Esophagus muscularis mucosa (tissue), 4 donors: Measurements from ENCODE around the gene CCR6. TPM values are rescaled to one million over a fixed set of nuclear protein-coding genes. Genes with fewer than 3 reads are reported as not detected.
A peak's percentile ranks its signal among the peaks of the same experiment; 100 is the strongest.
"Not testable (repeated sequence)": the region's sequence is repeated elsewhere in the genome, so short reads cannot be mapped to it uniquely, and the experiment has no call there.

Source experiments
- DNase-seq: peaks from one replicate; pipeline ENCODE4 v3.0.0-alpha.2; 2017; ENCODE audit errors: extremely low spot score
- H3K27ac ChIP-seq, 4 donors: fragments of 200-600 bp; sonication (generic); replicated peaks in 1 of 4; 1 replicate in 3 of 4; 2 replicates in 1 of 4; pipeline ENCODE4 v1.5.1; 2016 to 2019; ENCODE audit warnings: mild to moderate bottlenecking in 1 of 4
- H3K27me3 ChIP-seq, 4 donors: fragments of 200-600 bp; sonication (generic); one replicate each; pipeline versions ENCODE4 v1.5.1 to v1.6.0; 2016 to 2019
- H3K36me3 ChIP-seq, 4 donors: fragments of 200-600 bp; sonication (generic); one replicate each; pipeline ENCODE4 v1.5.1; 2016 to 2019
- H3K4me1 ChIP-seq, 4 donors: fragments of 200-600 bp; sonication (generic); one replicate each; pipeline ENCODE4 v1.5.1; 2016 to 2019
- H3K4me3 ChIP-seq, 4 donors: fragments of 200-600 bp; sonication (generic); 1 replicate in 2 of 4; 2 replicates in 2 of 4; pipeline ENCODE4 v1.5.1; 2016 to 2019; ENCODE audit warnings: mild to moderate bottlenecking in 4 of 4, moderate library complexity in 1 of 4
- H3K9me3 ChIP-seq, 4 donors: fragments of 200-600 bp; sonication (generic); 1 replicate in 3 of 4; 2 replicates in 1 of 4; pipeline ENCODE4 v1.5.1; 2016 to 2019
- CTCF ChIP-seq, 3 experiments: fragments of 200-600 bp in 2 of 3; fragments of 450-650 bp in 1 of 3; sonication (generic) in 2 of 3; IDR thresholded peaks; one replicate each; pipeline ENCODE4 v1.5.1; 2017 to 2019; ENCODE audit warnings: antibody characterized with exemption in 3 of 3, mild to moderate bottlenecking in 2 of 3, moderate library complexity in 1 of 3
- EP300 ChIP-seq: sonication (generic); formaldehyde crosslinking; IDR thresholded peaks from one replicate; pipeline ENCODE4 v1.6.1; 2017; ENCODE audit warnings: antibody characterized with exemption
- POLR2A ChIP-seq: fragments of 450-650 bp; IDR thresholded peaks from one replicate; pipeline ENCODE4 v1.6.1; 2017; ENCODE audit warnings: antibody characterized with exemption, moderate library complexity, mild to moderate bottlenecking, low read depth
- POLR2AphosphoS5 ChIP-seq, 2 donors: sonication (generic); formaldehyde crosslinking; IDR thresholded peaks; one replicate each; pipeline ENCODE4 v1.6.1; 2017; ENCODE audit warnings: antibody characterized with exemption in 2 of 2
- WGBS: methylation state at CpG from one replicate; pipeline ENCODE4 v1.1.5; 2018; 5-methylcytosine and 5-hydroxymethylcytosine counted together
- intact Hi-C: fragments of 100-400 bp; cut with DNase I; formaldehyde crosslinking; loops from one replicate; pipeline ENCODE4 v1.15.1; 2023
- total RNA-seq, 4 donors: library from RNA; depleted of rRNA; stranded (reverse); fragments of >200 nt; gene quantifications; one replicate each; pipeline versions ENCODE4 v1.1.0 to v1.2.1, GENCODE V29; 2016

Gene CCR6
- total RNA-seq, 4 donors from 2014 or later, result not detected

GRCh38 chr6:167087857-167088354 lies 35.0 kb upstream of the CCR6 start:
- DNase-seq, result no peak
- Histone ChIP-seq H3K4me3 (no peak overlapping the region), H3K9me3 (peaks cover 0 to 15% (median 14%) of the 10 kb centered on the region in 4 donors), H3K27ac (no peak overlapping the region), H3K27me3 (no peaks in the 10 kb centered on the region), H3K36me3 (no peaks in the 10 kb centered on the region), H3K4me1 (peaks cover 0 to 4% (median 0%) of the 10 kb centered on the region in 4 donors)
- intact Hi-C loops, result no loop called here
- 93% methylated on average over 3 of the region's 3 CpGs for WGBS
- TF ChIP-seq POLR2A (no peak), CTCF (IDR thresholded peaks at IDR 0.05) (no peak), EP300 (no peak), POLR2AphosphoS5 (IDR thresholded peaks at IDR 0.05) (no peak)

- H3K4me3 ChIP-seq, H3K36me3 ChIP-seq, H3K27ac ChIP-seq, intact Hi-C loops, H3K27me3 ChIP-seq, H3K4me1 ChIP-seq: not testable (repeated sequence)
- DNase-seq, result peak; percentile 60
- H3K9me3 ChIP-seq, result peaks cover 0 to 15% (median 14%) of the 10 kb centered on the region in 4 donors
Measured at GRCh38 chr6:167088741-167089140, 34.2 kb upstream of the CCR6 start.

GRCh38 chr6:167089243-167090142 lies 33.4 kb upstream of the CCR6 start:
- H3K4me1 ChIP-seq, result peaks cover 0 to 4% (median 2%) of the 10 kb centered on the region in 4 donors
- DNase-seq, result peak; percentile 80
- H3K27me3 ChIP-seq, result no peaks in the 10 kb centered on the region
- peaks cover 0 to 15% (median 14%) of the 10 kb centered on the region in 4 donors for H3K9me3 ChIP-seq
- H3K4me3 ChIP-seq, result no peak overlapping the region
- TF ChIP-seq CTCF (IDR thresholded peaks at IDR 0.05) (no peak), POLR2A (no peak), EP300 (no peak), POLR2AphosphoS5 (IDR thresholded peaks at IDR 0.05) (no peak)
- intact Hi-C loops, result no loop called here
- 81% methylated on average over 7 of the region's 11 CpGs for WGBS
- no peaks in the 10 kb centered on the region for H3K36me3 ChIP-seq
- no peak overlapping the region for H3K27ac ChIP-seq

- TF ChIP-seq EP300 (no peak), CTCF (IDR thresholded peaks at IDR 0.05) (no peak), POLR2A (no peak), POLR2AphosphoS5 (IDR thresholded peaks at IDR 0.05) (no peak)
- no peak overlapping the region for H3K4me3 ChIP-seq
- WGBS, result 85% methylated on average over 4 of the region's 4 CpGs
- H3K4me1 ChIP-seq, result peaks cover 0 to 4% (median 2%) of the 10 kb centered on the region in 4 donors
- H3K27ac ChIP-seq, result no peak overlapping the region
- peaks cover 0 to 15% (median 14%) of the 10 kb centered on the region in 4 donors for H3K9me3 ChIP-seq
- intact Hi-C loops, result no loop called here
- no peaks in the 10 kb centered on the region for H3K27me3 ChIP-seq
- H3K36me3 ChIP-seq, result no peaks in the 10 kb centered on the region
- peak; percentile 86 for DNase-seq
Measured at GRCh38 chr6:167090171-167090570, 32.7 kb upstream of the CCR6 start.

- H3K9me3 ChIP-seq, result peaks cover 0 to 15% (median 10%) of the 10 kb centered on the region in 4 donors
- no peak overlapping the region for H3K27ac ChIP-seq
- no peaks in the 10 kb centered on the region for H3K27me3 ChIP-seq
- TF ChIP-seq CTCF (IDR thresholded peaks at IDR 0.05) (no peak), POLR2A (no peak), EP300 (no peak), POLR2AphosphoS5 (IDR thresholded peaks at IDR 0.05) (no peak)
- WGBS, result 75% methylated on average over 16 of the region's 16 CpGs
- H3K36me3 ChIP-seq, result no peaks in the 10 kb centered on the region
- intact Hi-C loops, result no loop called here
- H3K4me1 ChIP-seq, result peaks cover 0 to 4% (median 2%) of the 10 kb centered on the region in 4 donors
- H3K4me3 ChIP-seq, result no peak overlapping the region
- no peak for DNase-seq
Measured at GRCh38 chr6:167091026-167091804, 31.7 kb upstream of the CCR6 start.
